Endodermal cell (in vitro differentiated cells): ENCODE results near the gene SCNN1A. TPM values are rescaled to one million over a fixed set of nuclear protein-coding genes. Genes with fewer than 3 reads are reported as not detected.

Source experiments
- DNase-seq: peaks from one replicate; pipeline ENCODE4 v3.0.0-alpha.2; 2017
- H3K27ac ChIP-seq: 2 replicates; pipeline ENCODE4 v1.5.1; 2013; ENCODE audit warnings: mild to moderate bottlenecking, low read depth, low read length, moderate library complexity
- H3K27me3 ChIP-seq: 2 replicates; pipeline ENCODE4 v1.6.1; 2013; ENCODE audit warnings: mild to moderate bottlenecking, low read length, moderate library complexity; ENCODE audit not compliant: insufficient read depth, control insufficient read depth, poor library complexity, severe bottlenecking
- H3K36me3 ChIP-seq: 2 replicates; pipeline ENCODE4 v1.7.0; 2013; ENCODE audit warnings: mild to moderate bottlenecking, low read length, moderate library complexity; ENCODE audit not compliant: control insufficient read depth, insufficient read depth
- H3K4me1 ChIP-seq: one replicate; pipeline ENCODE4 v1.7.0; 2013; ENCODE audit warnings: low read length; ENCODE audit not compliant: control insufficient read depth, insufficient read depth
- H3K4me3 ChIP-seq: 2 replicates; pipeline ENCODE4 v1.5.1; 2013; ENCODE audit warnings: mild to moderate bottlenecking, low read length, moderate library complexity
- H3K9ac ChIP-seq: 2 replicates; pipeline ENCODE4 v1.6.1; 2013; ENCODE audit warnings: mild to moderate bottlenecking, low read length, moderate library complexity; ENCODE audit not compliant: poor library complexity, severe bottlenecking; ENCODE audit errors: extremely low read depth
- H3K9me3 ChIP-seq: 2 replicates; pipeline ENCODE4 v1.6.1; 2013; ENCODE audit warnings: mild to moderate bottlenecking, low read length, moderate library complexity; ENCODE audit not compliant: control insufficient read depth
- H3K27ac Mint-ChIP-seq: 2 replicates; pipeline ENCODE4 v1.8.0; 2020; ENCODE audit warnings: mixed read lengths
- H3K27me3 Mint-ChIP-seq: 2 replicates; pipeline ENCODE4 v1.8.0; 2021; ENCODE audit warnings: mild to moderate bottlenecking, mixed read lengths; ENCODE audit not compliant: insufficient read depth
- H3K36me3 Mint-ChIP-seq: 2 replicates; pipeline ENCODE4 v1.8.0; 2020; ENCODE audit warnings: low read depth, mixed read lengths
- H3K4me1 Mint-ChIP-seq: 2 replicates; pipeline ENCODE4 v1.8.0; 2020; ENCODE audit warnings: mixed read lengths
- H3K4me3 Mint-ChIP-seq: 2 replicates; pipeline ENCODE4 v1.8.0; 2020; ENCODE audit warnings: mild to moderate bottlenecking, moderate library complexity, mixed read lengths
- H3K9me3 Mint-ChIP-seq: 2 replicates; pipeline ENCODE4 v1.8.0; 2020; ENCODE audit warnings: mild to moderate bottlenecking, mixed read lengths
- WGBS, 2 experiments: methylation state at CpG; one replicate each; pipeline versions ENCODE4 v1.1.5 to v1.1.7; 2013; ENCODE audit warnings: missing lambda C conversion rate in 2 of 2, mixed read lengths in 1 of 2; ENCODE audit not compliant: insufficient coverage in 1 of 2, insufficient read length in 1 of 2; 5-methylcytosine and 5-hydroxymethylcytosine counted together
- total RNA-seq, 2 donors: library from RNA; stranded (reverse); fragmentation: NEBNext Ultra II Directional in 1 of 2; extraction: Animal tissue kit (Norgen Biotek cat#: 25700) in 1 of 2; gene quantifications; 2 replicates in 1 of 2; 3 replicates in 1 of 2; pipeline ENCODE4 v1.2.1, GENCODE V29; 2021
- TF ChIP-seq, protein P1 (sequence below): fragments of 200-600 bp; sonication (generic); conservative IDR thresholded peaks from 2 replicates; pipeline ENCODE4 v1.5.0; 2021; ENCODE audit warnings: antibody characterized with exemption, mild to moderate bottlenecking

SCNN1A gene
- total RNA-seq, 2 donors from 2014 or later = 32.1 to 87.7 TPM

GRCh38 chr12:6394398-6394797, 19.0 kb upstream of the SCNN1A start:
- Histone ChIP-seq H3K9ac (no peak overlapping the region), H3K9me3 (no peaks in the 10 kb centered on the region), H3K4me3 (no peak overlapping the region), H3K4me1 (no peaks in the 10 kb centered on the region), H3K36me3 (no peaks in the 10 kb centered on the region), H3K27ac (no peak overlapping the region), H3K27me3 (no peaks in the 10 kb centered on the region)
- TF ChIP-seq, protein P1, sequence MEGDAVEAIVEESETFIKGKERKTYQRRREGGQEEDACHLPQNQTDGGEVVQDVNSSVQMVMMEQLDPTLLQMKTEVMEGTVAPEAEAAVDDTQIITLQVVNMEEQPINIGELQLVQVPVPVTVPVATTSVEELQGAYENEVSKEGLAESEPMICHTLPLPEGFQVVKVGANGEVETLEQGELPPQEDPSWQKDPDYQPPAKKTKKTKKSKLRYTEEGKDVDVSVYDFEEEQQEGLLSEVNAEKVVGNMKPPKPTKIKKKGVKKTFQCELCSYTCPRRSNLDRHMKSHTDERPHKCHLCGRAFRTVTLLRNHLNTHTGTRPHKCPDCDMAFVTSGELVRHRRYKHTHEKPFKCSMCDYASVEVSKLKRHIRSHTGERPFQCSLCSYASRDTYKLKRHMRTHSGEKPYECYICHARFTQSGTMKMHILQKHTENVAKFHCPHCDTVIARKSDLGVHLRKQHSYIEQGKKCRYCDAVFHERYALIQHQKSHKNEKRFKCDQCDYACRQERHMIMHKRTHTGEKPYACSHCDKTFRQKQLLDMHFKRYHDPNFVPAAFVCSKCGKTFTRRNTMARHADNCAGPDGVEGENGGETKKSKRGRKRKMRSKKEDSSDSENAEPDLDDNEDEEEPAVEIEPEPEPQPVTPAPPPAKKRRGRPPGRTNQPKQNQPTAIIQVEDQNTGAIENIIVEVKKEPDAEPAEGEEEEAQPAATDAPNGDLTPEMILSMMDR = no peak
- H3K9me3 Mint-ChIP-seq = no peaks in the 10 kb centered on the region
- no peaks in the 10 kb centered on the region for H3K36me3 Mint-ChIP-seq
- no peak overlapping the region for H3K4me3 Mint-ChIP-seq
- H3K4me1 Mint-ChIP-seq = peaks cover 2% of the 10 kb centered on the region
- WGBS, 2 experiments = 93 to 96% methylated on average over 8 of the region's 8 CpGs
- no peak for DNase-seq
- no peaks in the 10 kb centered on the region for H3K27me3 Mint-ChIP-seq
- H3K27ac Mint-ChIP-seq = no peak overlapping the region

- peaks cover 2% of the 10 kb centered on the region for H3K4me1 Mint-ChIP-seq
- Histone ChIP-seq H3K36me3 (no peaks in the 10 kb centered on the region), H3K9ac (no peak overlapping the region), H3K9me3 (no peaks in the 10 kb centered on the region), H3K4me1 (no peaks in the 10 kb centered on the region), H3K4me3 (no peak overlapping the region), H3K27ac (no peak overlapping the region), H3K27me3 (no peaks in the 10 kb centered on the region)
- H3K27ac Mint-ChIP-seq = no peak overlapping the region
- no peaks in the 10 kb centered on the region for H3K9me3 Mint-ChIP-seq
- 95 to 97% methylated on average over 5 to 7 of the region's 7 CpGs for WGBS, 2 experiments
- H3K4me3 Mint-ChIP-seq = no peak overlapping the region
- TF ChIP-seq, protein P1 = no peak
- H3K27me3 Mint-ChIP-seq = no peaks in the 10 kb centered on the region
- H3K36me3 Mint-ChIP-seq = no peaks in the 10 kb centered on the region
- no peak for DNase-seq
These were observed 17.7 kb upstream of the SCNN1A start for GRCh38 chr12:6393109-6393508.

- WGBS, 2 experiments = 71 to 92% methylated on average over 2 to 6 of the region's 6 CpGs
- H3K4me3 ChIP-seq = no peak overlapping the region
- no peak overlapping the region for H3K4me3 Mint-ChIP-seq
- no peaks in the 10 kb centered on the region for H3K9me3 Mint-ChIP-seq
- H3K27ac Mint-ChIP-seq = peak overlapping the region; percentile 10
- no peaks in the 10 kb centered on the region for H3K4me1 ChIP-seq
- H3K27me3 ChIP-seq = no peaks in the 10 kb centered on the region
- H3K36me3 ChIP-seq = no peaks in the 10 kb centered on the region
- H3K9ac ChIP-seq = no peak overlapping the region
- no peaks in the 10 kb centered on the region for H3K27me3 Mint-ChIP-seq
- no peaks in the 10 kb centered on the region for H3K9me3 ChIP-seq
- H3K4me1 Mint-ChIP-seq = peaks cover 6% of the 10 kb centered on the region
- no peaks in the 10 kb centered on the region for H3K36me3 Mint-ChIP-seq
- no peak for DNase-seq
- TF ChIP-seq, protein P1 = no peak
- H3K27ac ChIP-seq = no peak overlapping the region
These were observed 17.1 kb upstream of the SCNN1A start for GRCh38 chr12:6392504-6392903.
